ENCODE results near the gene LRRC10.

GRCh38 chr12:69585189-69586062, 25.3 kb downstream of the LRRC10 start, which contains the start of gene CCT2:
- TF ChIP-seq CTCF (IDR thresholded peaks at IDR 0.05) = peak; percentile 30 to 50 (median 39)
- TF ChIP-seq POLR2A (IDR thresholded peaks at IDR 0.05) = peak; percentile 81
